Astrocyte (in vitro differentiated cells and primary cell): ENCODE results near the gene CDH11.

ENCODE experiments used
- EZH2 ChIP-seq: IDR thresholded peaks from 2 replicates; pipeline ENCODE4 v1.6.1; 2012; ENCODE audit warnings: mild to moderate bottlenecking, low read length, inconsistent platforms; ENCODE audit not compliant: insufficient read depth
- TF ChIP-seq, protein P1 (sequence below): IDR thresholded peaks from 2 replicates; pipeline ENCODE4 v1.5.1; 2011; ENCODE audit warnings: low read depth, mild to moderate bottlenecking, inconsistent platforms, low read length, moderate library complexity; ENCODE audit not compliant: insufficient read depth

DNA sequence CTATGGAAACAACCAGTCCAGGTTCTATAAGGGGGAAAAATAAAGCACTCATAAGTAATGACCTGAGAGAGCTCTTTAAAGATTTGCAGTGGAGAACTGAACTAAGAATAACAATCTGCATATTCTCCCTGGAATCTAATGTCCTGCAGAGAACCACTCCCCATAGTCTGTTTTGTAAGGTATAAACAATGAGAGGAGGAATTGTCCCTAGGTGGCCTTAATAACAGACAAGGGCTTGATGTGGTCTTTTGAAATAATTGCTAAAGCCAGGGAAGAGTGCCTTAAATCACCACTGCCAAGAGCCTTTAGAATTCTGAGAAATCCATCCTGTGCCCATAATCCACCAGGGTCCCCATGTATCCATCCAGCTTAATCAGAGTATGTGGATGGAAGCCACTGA lies 106.3 kb downstream of the CDH11 start:
- TF ChIP-seq, protein P1, sequence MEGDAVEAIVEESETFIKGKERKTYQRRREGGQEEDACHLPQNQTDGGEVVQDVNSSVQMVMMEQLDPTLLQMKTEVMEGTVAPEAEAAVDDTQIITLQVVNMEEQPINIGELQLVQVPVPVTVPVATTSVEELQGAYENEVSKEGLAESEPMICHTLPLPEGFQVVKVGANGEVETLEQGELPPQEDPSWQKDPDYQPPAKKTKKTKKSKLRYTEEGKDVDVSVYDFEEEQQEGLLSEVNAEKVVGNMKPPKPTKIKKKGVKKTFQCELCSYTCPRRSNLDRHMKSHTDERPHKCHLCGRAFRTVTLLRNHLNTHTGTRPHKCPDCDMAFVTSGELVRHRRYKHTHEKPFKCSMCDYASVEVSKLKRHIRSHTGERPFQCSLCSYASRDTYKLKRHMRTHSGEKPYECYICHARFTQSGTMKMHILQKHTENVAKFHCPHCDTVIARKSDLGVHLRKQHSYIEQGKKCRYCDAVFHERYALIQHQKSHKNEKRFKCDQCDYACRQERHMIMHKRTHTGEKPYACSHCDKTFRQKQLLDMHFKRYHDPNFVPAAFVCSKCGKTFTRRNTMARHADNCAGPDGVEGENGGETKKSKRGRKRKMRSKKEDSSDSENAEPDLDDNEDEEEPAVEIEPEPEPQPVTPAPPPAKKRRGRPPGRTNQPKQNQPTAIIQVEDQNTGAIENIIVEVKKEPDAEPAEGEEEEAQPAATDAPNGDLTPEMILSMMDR = no peak
- TF ChIP-seq EZH2 = no peak
